ENCODE results near the gene GCH1. TPM values are rescaled to one million over a fixed set of nuclear protein-coding genes. Genes with fewer than 3 reads are reported as not detected.
A peak's percentile ranks its signal among the peaks of the same experiment; 100 is the strongest.

Gene GCH1
- total RNA-seq, 2 donors from 2014 or later: 131 to 382 TPM

GRCh38 chr14:54839701-54840119, 62.9 kb downstream of the GCH1 start:
- ATAC-seq (no peak), DNase-seq (ENCODE audit: low spot score) (no peak)
- Mint-ChIP-seq H3K27ac (peak overlapping the region in 1 of 2 donors; percentile 23), H3K27me3 (no peaks in the 10 kb centered on the region), H3K4me3 (no peak overlapping the region), H3K36me3 (peaks cover 32% of the 10 kb centered on the region), H3K4me1 (ENCODE audit: low read depth in 2 of 2) (peaks cover 8 to 21% of the 10 kb centered on the region in 2 donors), H3K9me3 (no peaks in the 10 kb centered on the region)

- Mint-ChIP-seq H3K36me3 (peaks cover 30% of the 10 kb centered on the region), H3K4me1 (ENCODE audit: low read depth in 2 of 2) (peaks cover 10 to 20% of the 10 kb centered on the region in 2 donors), H3K9me3 (no peaks in the 10 kb centered on the region), H3K27me3 (no peaks in the 10 kb centered on the region), H3K27ac (peak overlapping the region in 1 of 2 donors; percentile 23), H3K4me3 (no peak overlapping the region)
- DNase-seq (ENCODE audit: low spot score) (no peak), ATAC-seq (no peak)
These were observed 63.6 kb downstream of the GCH1 start for GRCh38 chr14:54838931-54839512.

- Mint-ChIP-seq H3K36me3 (peaks cover 34% of the 10 kb centered on the region), H3K4me1 (ENCODE audit: low read depth in 2 of 2) (peaks cover 10 to 20% of the 10 kb centered on the region in 2 donors), H3K27me3 (no peaks in the 10 kb centered on the region), H3K9me3 (no peaks in the 10 kb centered on the region), H3K4me3 (no peak overlapping the region), H3K27ac (peak overlapping the region in 1 of 2 donors; percentile 59)
- DNase-seq (ENCODE audit: low spot score) (no peak), ATAC-seq (no peak)
These were observed 65.0 kb downstream of the GCH1 start for GRCh38 chr14:54837508-54838149.

GRCh38 chr14:54836231-54836630, 66.4 kb downstream of the GCH1 start:
- peaks cover 10 to 20% of the 10 kb centered on the region in 2 donors for H3K4me1 Mint-ChIP-seq (ENCODE audit: low read depth in 2 of 2)
- ATAC-seq (no peak), DNase-seq (ENCODE audit: low spot score) (no peak)
- no peak overlapping the region for H3K4me3 Mint-ChIP-seq
- peaks cover 35% of the 10 kb centered on the region for H3K36me3 Mint-ChIP-seq
- no peak overlapping the region for H3K27ac Mint-ChIP-seq
- H3K9me3 Mint-ChIP-seq: no peaks in the 10 kb centered on the region
- H3K27me3 Mint-ChIP-seq: no peaks in the 10 kb centered on the region

GRCh38 chr14:54834727-54835126, 67.9 kb downstream of the GCH1 start:
- Mint-ChIP-seq H3K4me1 (ENCODE audit: low read depth in 2 of 2) (peaks cover 10 to 19% of the 10 kb centered on the region in 2 donors), H3K36me3 (peaks cover 22% of the 10 kb centered on the region), H3K27ac (peak overlapping the region in 1 of 2 donors; percentile 67), H3K4me3 (no peak overlapping the region), H3K9me3 (no peaks in the 10 kb centered on the region), H3K27me3 (no peaks in the 10 kb centered on the region)
- no peak for DNase-seq (ENCODE audit: low spot score)
- ATAC-seq: peak; percentile 27 to 64

GRCh38 chr14:54834081-54834480, 68.5 kb downstream of the GCH1 start:
- H3K9me3 Mint-ChIP-seq: no peaks in the 10 kb centered on the region
- H3K36me3 Mint-ChIP-seq: peaks cover 16% of the 10 kb centered on the region
- no peak for DNase-seq (ENCODE audit: low spot score)
- ATAC-seq: no peak
- peak overlapping the region in 1 of 2 donors; percentile 67 for H3K27ac Mint-ChIP-seq
- H3K27me3 Mint-ChIP-seq: no peaks in the 10 kb centered on the region
- peaks cover 10 to 16% of the 10 kb centered on the region in 2 donors for H3K4me1 Mint-ChIP-seq (ENCODE audit: low read depth in 2 of 2)
- no peak overlapping the region for H3K4me3 Mint-ChIP-seq

- Mint-ChIP-seq H3K4me1 (ENCODE audit: low read depth in 2 of 2) (peaks cover 10 to 14% of the 10 kb centered on the region in 2 donors), H3K27ac (no peak overlapping the region), H3K9me3 (peaks cover 8% of the 10 kb centered on the region), H3K27me3 (peaks cover 0 to 3% of the 10 kb centered on the region in 2 donors), H3K36me3 (peaks cover 13% of the 10 kb centered on the region), H3K4me3 (no peak overlapping the region)
- no peak for ATAC-seq
- DNase-seq (ENCODE audit: low spot score): no peak
These were observed 72.0 kb downstream of the GCH1 start for GRCh38 chr14:54830650-54831049.

- no peak for DNase-seq (ENCODE audit: low spot score)
- peak overlapping the region in 1 of 2 donors; percentile 21 for H3K27ac Mint-ChIP-seq
- ATAC-seq: no peak
- H3K27me3 Mint-ChIP-seq: peaks cover 0 to 3% of the 10 kb centered on the region in 2 donors
- peaks cover 1 to 4% of the 10 kb centered on the region in 2 donors for H3K4me1 Mint-ChIP-seq (ENCODE audit: low read depth in 2 of 2)
- peaks cover 10% of the 10 kb centered on the region for H3K9me3 Mint-ChIP-seq
- peaks cover 10% of the 10 kb centered on the region for H3K36me3 Mint-ChIP-seq
- no peak overlapping the region for H3K4me3 Mint-ChIP-seq
These were observed 73.0 kb downstream of the GCH1 start for GRCh38 chr14:54829486-54830224.

GRCh38 chr14:54828037-54828436, 74.6 kb downstream of the GCH1 start:
- H3K9me3 Mint-ChIP-seq: peaks cover 19% of the 10 kb centered on the region
- no peak overlapping the region for H3K27ac Mint-ChIP-seq
- ATAC-seq: no peak
- H3K27me3 Mint-ChIP-seq: peaks cover 0 to 3% of the 10 kb centered on the region in 2 donors
- H3K36me3 Mint-ChIP-seq: peaks cover 21% of the 10 kb centered on the region
- peaks cover 0 to 2% of the 10 kb centered on the region in 2 donors for H3K4me1 Mint-ChIP-seq (ENCODE audit: low read depth in 2 of 2)
- H3K4me3 Mint-ChIP-seq: no peak overlapping the region
- no peak for DNase-seq (ENCODE audit: low spot score)

GRCh38 chr14:54823757-54824549, 78.7 kb downstream of the GCH1 start:
- ATAC-seq (no peak), DNase-seq (ENCODE audit: low spot score) (no peak)
- no peak overlapping the region for H3K27ac Mint-ChIP-seq
- H3K4me1 Mint-ChIP-seq (ENCODE audit: low read depth in 2 of 2): peaks cover 0 to 2% of the 10 kb centered on the region in 2 donors
- no peak overlapping the region for H3K4me3 Mint-ChIP-seq
- H3K36me3 Mint-ChIP-seq: peaks cover 15% of the 10 kb centered on the region
- H3K27me3 Mint-ChIP-seq: peaks cover 6 to 10% of the 10 kb centered on the region in 2 donors
- H3K9me3 Mint-ChIP-seq: peaks cover 19% of the 10 kb centered on the region

GRCh38 chr14:54822685-54823084, 79.9 kb downstream of the GCH1 start:
- H3K4me3 Mint-ChIP-seq: no peak overlapping the region
- DNase-seq (ENCODE audit: low spot score): no peak
- peaks cover 19% of the 10 kb centered on the region for H3K9me3 Mint-ChIP-seq
- H3K36me3 Mint-ChIP-seq: peaks cover 15% of the 10 kb centered on the region
- H3K4me1 Mint-ChIP-seq (ENCODE audit: low read depth in 2 of 2): peaks cover 0 to 2% of the 10 kb centered on the region in 2 donors
- ATAC-seq: no peak
- H3K27ac Mint-ChIP-seq: no peak overlapping the region
- peaks cover 6 to 10% of the 10 kb centered on the region in 2 donors for H3K27me3 Mint-ChIP-seq

- H3K27me3 Mint-ChIP-seq: peaks cover 6 to 7% of the 10 kb centered on the region in 2 donors
- no peak for DNase-seq (ENCODE audit: low spot score)
- H3K36me3 Mint-ChIP-seq: peaks cover under 1% of the 10 kb centered on the region
- no peak for ATAC-seq
- H3K4me3 Mint-ChIP-seq: no peak overlapping the region
- no peak overlapping the region for H3K27ac Mint-ChIP-seq
- H3K9me3 Mint-ChIP-seq: no peaks in the 10 kb centered on the region
- H3K4me1 Mint-ChIP-seq (ENCODE audit: low read depth in 2 of 2): no peaks in the 10 kb centered on the region
These were observed 84.2 kb downstream of the GCH1 start for GRCh38 chr14:54818201-54819133.
